PC-3 (cell line): ENCODE data around the gene BCAS1. TPM values are rescaled to one million over a fixed set of nuclear protein-coding genes. Genes with fewer than 3 reads are reported as not detected.

ENCODE experiments used
- ATAC-seq: fragments of 200-7000 bp; cut with Tn5 transposase; 2 replicates; pipeline ENCODE4 v1.9.1; 2020; ENCODE audit warnings: mild to moderate bottlenecking, moderate library complexity
- BruUV-seq: library from RNA; stranded (reverse); fragments of 400-500 nt; replicated peaks from 2 replicates; lab custom pipeline; 2021; lab: Mats Ljungman, UMichigan
- CTCF ChIA-PET: fragments of 300-600 bp; sonication (Branson Sonifier 250); formaldehyde crosslinking; loops from one replicate; lab custom pipeline; 2022; ENCODE audit warnings: antibody characterized with exemption; lab: Charles Lee
- POLR2A ChIA-PET: fragments of 300-600 bp; sonication (Branson Sonifier 250); formaldehyde crosslinking; loops from one replicate; lab custom pipeline; 2022; ENCODE audit warnings: antibody characterized with exemption; ENCODE audit not compliant: unreplicated experiment; lab: Charles Lee
- DNase-seq: peaks from one replicate; pipeline ENCODE4 v3.0.0-alpha.2; 2015
- H2AFZ ChIP-seq: fragments of 300-600 bp; sonication (generic); 2 replicates; pipeline ENCODE4 v1.6.0; 2016; ENCODE audit warnings: antibody characterized with exemption, low read length
- H3F3A ChIP-seq: fragments of 300-600 bp; sonication (generic); one replicate; pipeline ENCODE4 v1.6.0; 2017; ENCODE audit warnings: antibody characterized with exemption, low read length, control low read depth, mild to moderate bottlenecking; ENCODE audit not compliant: unreplicated experiment
- H3K27ac ChIP-seq: fragments of 300-600 bp; sonication (generic); 2 replicates; pipeline ENCODE4 v1.5.1; 2016; ENCODE audit warnings: mild to moderate bottlenecking, low read length
- H3K27me3 ChIP-seq: fragments of 300-600 bp; sonication (generic); 2 replicates; pipeline ENCODE4 v1.6.1; 2016; ENCODE audit warnings: low read length, mixed read lengths
- H3K36me3 ChIP-seq: fragments of 300-600 bp; sonication (generic); 2 replicates; pipeline ENCODE4 v1.6.1; 2016; ENCODE audit warnings: low read depth, mixed run types, low read length, mixed read lengths
- H3K4me1 ChIP-seq: fragments of 300-600 bp; sonication (generic); 2 replicates; pipeline ENCODE4 v1.5.1; 2016; ENCODE audit warnings: low read length; ENCODE audit not compliant: insufficient read depth
- H3K4me2 ChIP-seq: fragments of 300-600 bp; sonication (generic); 2 replicates; pipeline ENCODE4 v1.6.0; 2016; ENCODE audit warnings: low read length
- H3K4me3 ChIP-seq: fragments of 300-600 bp; sonication (generic); 2 replicates; pipeline ENCODE4 v1.5.1; 2016; ENCODE audit warnings: mild to moderate bottlenecking, low read length, mixed read lengths
- H3K79me2 ChIP-seq: fragments of 300-600 bp; sonication (generic); 2 replicates; pipeline ENCODE4 v1.6.1; 2017; ENCODE audit warnings: low read length, mixed read lengths
- H3K9ac ChIP-seq: fragments of 300-600 bp; sonication (generic); 2 replicates; pipeline ENCODE4 v1.6.0; 2016; ENCODE audit warnings: mild to moderate bottlenecking, low read length
- H3K9me2 ChIP-seq: fragments of 300-600 bp; sonication (generic); replicated peaks from 2 replicates; pipeline ENCODE4 v1.6.1; 2016; ENCODE audit warnings: mixed run types, low read length, mixed read lengths
- H3K9me3 ChIP-seq: fragments of 300-600 bp; sonication (generic); 2 replicates; pipeline ENCODE4 v1.6.1; 2016; ENCODE audit warnings: low read length, mixed read lengths
- H4K20me1 ChIP-seq: fragments of 300-600 bp; sonication (generic); 2 replicates; pipeline ENCODE4 v1.6.1; 2016; ENCODE audit warnings: low read length, mixed read lengths
- CTCF ChIP-seq: fragments of 300-600 bp; sonication (generic); conservative IDR thresholded peaks from 2 replicates; pipeline ENCODE4 v1.5.1; 2017; ENCODE audit warnings: antibody characterized with exemption, low read depth, mild to moderate bottlenecking, low read length
- EZH2 ChIP-seq: fragments of 300-600 bp; sonication (generic); IDR thresholded peaks from one replicate; pipeline ENCODE4 v1.6.1; 2017; ENCODE audit warnings: antibody characterized with exemption, mild to moderate bottlenecking, low read length; ENCODE audit not compliant: unreplicated experiment
- EZH2phosphoT487 ChIP-seq: fragments of 300-600 bp; sonication (generic); IDR thresholded peaks from 2 replicates; pipeline ENCODE4 v1.6.1; 2018; ENCODE audit warnings: mild to moderate bottlenecking, antibody characterized with exemption, low read length, borderline replicate concordance
- intact Hi-C: fragments of 100-400 bp; cut with micrococcal nuclease; formaldehyde crosslinking; loops from 2 replicates; pipeline ENCODE4 v1.9.0; 2023
- total RNA-seq: library from RNA; depleted of rRNA; stranded (reverse); fragments of >200 nt; gene quantifications from 2 replicates; pipeline ENCODE4 v1.2.3, GENCODE V29; 2014

BCAS1 gene
- total RNA-seq, 1 experiment from 2014 or later, result 0.18 TPM

GRCh38 chr20:53960579-53961272 is 109.7 kb downstream of the BCAS1 start:
- H3K27me3 ChIP-seq, result peaks cover 12% of the 10 kb centered on the region; the same call in 1 of the 2 replicates
- intact Hi-C loops, result loop anchor here (5.0 kb wide), 1 partner anchor 102 kb away; no protein-coding TSS in a partner anchor
- H3K9me3 ChIP-seq, result no peaks in the 10 kb centered on the region
- no peak overlapping the region for H3K4me2 ChIP-seq
- peaks cover 7% of the 10 kb centered on the region for H3K4me1 ChIP-seq
- no peak overlapping the region for H3K9ac ChIP-seq
- no peak for TF ChIP-seq EZH2
- TF ChIP-seq CTCF, result no peak
- POLR2A ChIA-PET, result interaction anchor here (0.7 kb wide), 1 partner anchor 14 kb away, joined by 5 read pairs; no protein-coding TSS in a partner anchor
- no peaks in the 10 kb centered on the region for H3K9me2 ChIP-seq
- H3K36me3 ChIP-seq, result no peaks in the 10 kb centered on the region
- no peaks in the 10 kb centered on the region for H3F3A ChIP-seq
- H3K27ac ChIP-seq, result no peak overlapping the region
- H4K20me1 ChIP-seq, result no peaks in the 10 kb centered on the region
- no peak overlapping the region for H3K4me3 ChIP-seq
- H2AFZ ChIP-seq, result no peak overlapping the region
- no peaks in the 10 kb centered on the region for H3K79me2 ChIP-seq
- CTCF ChIA-PET, result interaction anchor here (0.5 kb wide), 1 partner anchor 627 kb away, joined by 10 read pairs; no protein-coding TSS in a partner anchor
- no peak for ATAC-seq
- BruUV-seq, result no TSS peak
- DNase-seq, result no peak

- BruUV-seq, result no TSS peak
- DNase-seq (peak; percentile 27), ATAC-seq (no peak)
- Histone ChIP-seq H4K20me1 (no peaks in the 10 kb centered on the region), H3K4me3 (no peak overlapping the region), H3K4me2 (no peak overlapping the region), H3K9me3 (no peaks in the 10 kb centered on the region), H3K4me1 (peaks cover 7% of the 10 kb centered on the region), H3K9me2 (no peaks in the 10 kb centered on the region), H3K27ac (no peak overlapping the region), H3K79me2 (no peaks in the 10 kb centered on the region), H3F3A (no peaks in the 10 kb centered on the region), H3K9ac (no peak overlapping the region), H3K27me3 (peaks cover 8% of the 10 kb centered on the region; the same call in 1 of the 2 replicates), H3K36me3 (no peaks in the 10 kb centered on the region), H2AFZ (no peak overlapping the region)
- POLR2A ChIA-PET, result no interaction called here
- CTCF ChIA-PET, result interaction anchor here (0.6 kb wide), 1 partner anchor 9 kb away, joined by 3 read pairs; no protein-coding TSS in a partner anchor
- intact Hi-C loops, result loop anchor here (5.0 kb wide), 1 partner anchor 102 kb away; no protein-coding TSS in a partner anchor
- TF ChIP-seq EZH2 (no peak), EZH2phosphoT487 (no peak), CTCF (no peak)
Measured at GRCh38 chr20:53959911-53960578, 110.3 kb downstream of the BCAS1 start.
